CD4-positive, alpha-beta T cell treated with Interleukin-4 for 4 hours (primary cell): Measurements from ENCODE around the gene ASMT.
"Not testable (repeated sequence)": the region's sequence is repeated elsewhere in the genome, so short reads cannot be mapped to it uniquely, and the experiment has no call there.

Source experiments
- DNase-seq: peaks from one replicate; pipeline ENCODE4 v3.0.0-alpha.2; 2020

The ASMT gene

DNA sequence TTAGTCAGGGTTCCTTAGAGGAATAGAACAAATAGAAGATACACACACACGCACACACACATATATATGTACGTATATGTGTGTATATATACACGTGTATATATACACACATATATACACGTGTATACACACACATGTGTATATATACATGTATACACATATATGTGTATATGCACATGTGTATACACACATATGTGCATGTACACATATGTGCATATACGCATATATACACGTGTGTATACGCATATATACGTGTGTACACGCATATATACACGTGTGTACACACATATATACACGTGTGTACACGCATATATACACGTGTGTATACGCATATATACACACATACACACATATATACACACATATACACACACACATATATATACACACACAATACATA, 41.5 kb downstream of the ASMT start:
- no peak for DNase-seq

DNA sequence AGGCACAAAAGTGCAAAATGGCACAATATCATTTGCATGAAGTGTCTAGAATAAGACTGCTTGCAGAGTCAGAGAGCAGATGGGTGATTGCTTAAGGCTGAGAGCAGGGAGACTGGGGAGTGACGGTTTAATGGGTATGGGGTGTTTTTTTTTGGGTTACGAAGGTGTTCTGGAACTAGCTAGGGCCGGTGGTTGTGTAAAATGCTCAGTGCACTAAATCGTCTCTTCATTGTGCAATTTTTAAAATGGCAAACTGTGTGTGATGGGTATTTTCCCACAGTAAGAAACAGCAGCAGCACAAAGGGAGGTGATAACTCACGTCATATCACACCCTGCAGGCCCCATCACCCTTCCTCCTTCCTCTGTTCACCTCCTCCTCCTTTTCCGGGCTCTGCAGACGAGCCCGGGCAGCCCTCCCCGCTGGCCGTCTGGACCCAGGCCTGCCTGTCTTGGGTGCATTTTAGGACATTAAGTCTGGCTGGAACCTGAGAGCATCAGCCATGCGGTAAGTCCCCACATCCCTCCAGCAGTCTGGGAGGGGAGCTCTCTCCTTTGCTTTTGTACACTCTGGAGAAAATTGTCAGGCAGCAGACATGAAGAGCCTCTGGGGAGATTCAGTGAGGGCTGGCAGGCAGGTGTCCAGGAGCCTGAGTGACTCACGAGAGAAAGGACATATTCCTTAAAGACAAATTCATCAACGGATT, 42.7 kb downstream of the ASMT start:
- DNase-seq: peak; percentile 81

DNA sequence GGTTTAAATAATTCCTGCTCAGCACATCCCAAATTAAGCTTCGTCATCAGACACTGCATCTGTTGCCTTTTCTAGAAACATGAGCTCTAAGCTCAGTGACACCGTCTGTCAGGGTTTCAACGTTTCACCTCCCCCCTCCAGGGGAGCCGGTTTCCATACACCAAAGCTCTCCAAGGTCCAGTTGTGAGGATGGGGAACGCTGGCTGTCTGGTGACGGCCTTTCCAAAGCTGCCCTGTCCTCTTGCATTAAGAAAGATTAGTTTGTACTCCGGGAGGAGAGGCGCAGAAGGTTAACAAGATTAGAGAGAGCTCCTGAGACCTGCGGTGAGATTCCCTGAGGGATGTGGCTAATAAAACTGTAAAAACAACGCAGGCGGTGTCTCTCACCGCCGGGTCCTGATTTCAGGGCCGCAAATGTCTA, 43.2 kb downstream of the ASMT start:
- peak; percentile 1 for DNase-seq

DNA sequence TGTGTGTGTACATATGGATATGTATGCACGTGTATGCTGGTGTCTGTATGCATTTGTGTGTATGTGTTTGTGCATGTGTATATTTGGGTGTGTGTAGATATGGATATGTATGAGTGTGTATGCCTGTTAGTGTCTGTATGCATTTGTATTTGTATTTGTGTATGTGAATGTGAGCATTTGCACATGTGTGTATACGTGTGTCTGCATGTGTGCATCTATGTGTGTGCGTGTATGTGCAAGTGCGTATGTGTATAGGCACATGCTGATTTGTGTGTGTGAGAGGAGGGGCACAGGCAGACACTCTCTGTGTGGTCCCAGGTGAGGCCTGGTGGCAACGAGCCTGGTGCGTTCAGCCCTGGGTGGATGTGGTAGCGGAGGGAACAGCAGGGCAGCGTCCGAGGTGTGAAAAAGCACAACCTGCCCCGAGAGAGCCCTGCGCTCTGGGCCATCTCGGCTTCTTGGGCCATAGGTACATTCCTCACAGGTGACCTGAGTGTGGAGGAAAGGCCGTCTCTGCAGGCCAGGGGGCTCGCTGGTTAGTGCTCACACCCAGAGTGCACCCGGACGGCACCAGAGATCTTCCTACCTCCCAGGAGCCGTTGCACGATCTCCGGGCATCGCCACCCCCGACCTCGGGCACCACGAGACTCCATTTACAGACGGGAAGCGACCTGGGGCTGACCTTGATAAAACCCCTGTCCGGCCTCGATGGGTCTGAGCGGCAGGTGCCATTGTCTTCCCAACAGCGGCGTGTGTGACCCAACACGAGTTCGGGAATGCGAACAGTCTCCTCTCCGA, 45.0 kb downstream of the ASMT start:
- DNase-seq: no peak

DNA sequence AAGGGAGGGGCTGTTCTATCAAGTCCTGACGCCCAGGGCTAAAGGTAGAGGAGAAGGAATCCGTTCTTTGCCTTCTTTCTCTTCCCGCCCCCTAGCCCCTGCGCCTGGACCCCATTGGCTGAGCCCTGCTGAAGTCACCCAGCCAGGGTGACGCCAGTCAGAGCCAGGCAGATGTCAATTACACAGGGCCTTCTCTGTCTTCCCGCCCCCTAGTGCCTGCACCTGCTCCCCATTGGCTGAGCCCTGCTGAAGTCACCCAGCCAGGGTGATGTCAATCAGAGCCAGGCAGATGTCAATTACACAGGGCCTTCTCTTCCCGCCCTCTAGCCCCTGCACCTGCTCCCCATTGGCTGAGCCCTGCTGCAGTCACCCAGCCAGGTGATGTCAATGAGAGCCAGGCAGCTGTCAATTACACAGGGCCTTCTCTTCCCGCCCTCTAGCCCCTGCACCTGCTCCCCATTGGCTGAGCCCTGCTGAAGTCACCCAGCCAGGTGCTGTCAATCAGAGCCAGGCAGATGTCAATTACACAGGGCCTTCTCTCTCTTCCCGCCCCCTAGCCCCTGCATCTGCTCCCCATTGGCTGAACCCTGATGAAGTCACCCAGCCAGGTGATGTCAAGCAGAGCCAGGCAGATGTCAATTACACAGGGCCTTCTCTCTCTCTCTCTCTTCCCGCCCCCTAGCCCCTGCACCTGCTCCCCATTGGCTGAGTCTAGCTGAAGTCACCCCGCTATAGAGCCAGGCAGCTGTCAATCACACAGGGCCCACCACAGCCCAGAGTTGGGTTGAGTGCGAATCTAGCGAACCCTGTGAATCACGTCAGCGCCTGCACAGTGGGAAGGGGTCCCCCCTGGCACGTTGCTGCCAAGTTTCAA, 46.4 kb downstream of the ASMT start:
- DNase-seq: peak; percentile 98

DNA sequence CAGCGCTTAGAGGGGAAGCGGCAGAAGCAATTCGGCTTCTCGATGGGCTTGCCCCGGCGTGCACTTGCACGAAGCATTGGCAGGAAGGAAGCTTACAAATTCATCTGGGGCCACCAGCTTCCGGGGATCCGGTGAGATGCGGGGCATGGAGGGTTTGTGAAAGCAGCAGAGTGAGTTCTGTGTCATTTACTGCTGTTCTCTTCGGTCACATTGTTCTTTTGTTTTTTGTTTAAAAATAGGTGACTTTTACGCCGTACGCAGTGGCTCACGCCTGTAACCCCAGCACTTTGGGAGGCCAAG, 47.0 kb downstream of the ASMT start:
- no peak for DNase-seq

DNA sequence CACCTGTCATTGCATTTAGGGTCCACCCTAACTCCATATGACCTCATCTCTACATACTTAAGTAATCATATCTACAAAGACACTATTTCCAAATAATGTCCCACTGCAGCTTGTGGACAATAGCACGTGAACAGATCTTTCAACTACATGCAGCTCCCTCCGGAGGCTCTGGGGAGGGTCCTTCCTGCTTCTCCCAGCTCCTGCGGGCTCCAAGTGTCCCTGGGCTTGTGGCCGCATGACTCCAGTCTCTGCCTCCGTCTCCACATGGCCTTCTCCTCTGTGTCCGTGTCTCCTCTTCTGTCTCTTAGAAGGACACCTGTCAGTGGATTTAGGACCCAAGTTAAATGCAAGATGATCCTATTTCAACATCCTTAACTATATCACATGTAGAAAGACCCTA, 52.7 kb downstream of the ASMT start:
- DNase-seq: no peak

DNA sequence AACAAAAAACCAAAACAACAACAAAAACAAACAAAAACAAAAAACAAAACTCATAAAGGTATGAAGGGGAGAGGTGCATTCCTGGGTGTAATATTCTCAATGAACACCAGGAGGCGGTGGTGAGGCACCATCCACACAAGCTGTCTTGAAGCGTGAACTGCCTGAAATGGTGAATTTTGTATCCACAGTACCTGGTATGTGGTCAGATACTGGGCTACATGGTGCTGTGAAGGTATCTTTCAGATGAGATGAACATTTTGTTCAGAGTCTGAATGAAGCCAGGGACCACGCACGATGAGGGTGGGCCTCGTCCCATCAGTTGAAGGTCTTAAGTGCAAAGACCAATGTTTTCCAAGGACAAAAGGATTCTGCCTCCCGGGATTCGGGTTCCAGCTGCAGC, 58.5 kb downstream of the ASMT start:
- peak; percentile 46 for DNase-seq

DNA sequence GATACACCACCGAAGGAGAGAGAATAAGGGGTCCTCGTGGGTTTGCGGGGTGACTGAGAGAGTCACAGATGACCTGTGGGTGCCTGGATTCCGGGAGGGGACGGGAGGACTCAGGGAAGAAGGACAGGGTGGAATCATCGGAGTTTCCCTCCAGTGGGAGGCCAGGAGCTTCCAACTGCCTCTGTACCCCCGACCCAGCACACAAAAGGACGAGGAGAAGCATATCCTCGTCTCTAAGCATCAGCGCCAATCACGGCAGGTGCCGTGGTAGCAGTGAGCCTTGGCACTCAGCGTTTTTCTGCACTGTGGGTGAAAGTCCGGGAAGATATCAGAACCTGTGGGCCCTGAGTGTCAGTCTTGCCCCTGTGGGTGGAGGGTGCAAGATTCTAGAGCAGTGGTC, 62.0 kb downstream of the ASMT start:
- DNase-seq: no peak

DNA sequence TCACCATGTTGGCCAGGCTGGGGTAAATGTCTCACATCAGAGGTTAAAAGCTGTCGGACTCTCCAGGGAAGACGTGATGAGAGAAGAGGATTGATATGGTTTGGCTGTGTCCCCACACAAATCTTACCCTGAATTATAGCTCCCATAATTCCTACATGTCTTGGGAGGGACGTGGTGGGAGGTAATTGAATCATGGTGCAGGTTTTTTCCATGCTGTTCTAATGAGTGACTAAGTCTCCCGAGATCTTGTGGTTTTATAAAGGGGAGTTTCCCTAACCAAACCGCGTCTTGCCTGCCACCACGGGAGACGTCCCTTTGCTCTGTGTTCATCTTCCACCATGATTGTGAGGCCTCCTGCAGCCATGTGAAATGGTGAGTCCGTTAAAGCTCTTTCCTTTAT, 64.4 kb downstream of the ASMT start:
- peak; percentile 15 for DNase-seq

DNA sequence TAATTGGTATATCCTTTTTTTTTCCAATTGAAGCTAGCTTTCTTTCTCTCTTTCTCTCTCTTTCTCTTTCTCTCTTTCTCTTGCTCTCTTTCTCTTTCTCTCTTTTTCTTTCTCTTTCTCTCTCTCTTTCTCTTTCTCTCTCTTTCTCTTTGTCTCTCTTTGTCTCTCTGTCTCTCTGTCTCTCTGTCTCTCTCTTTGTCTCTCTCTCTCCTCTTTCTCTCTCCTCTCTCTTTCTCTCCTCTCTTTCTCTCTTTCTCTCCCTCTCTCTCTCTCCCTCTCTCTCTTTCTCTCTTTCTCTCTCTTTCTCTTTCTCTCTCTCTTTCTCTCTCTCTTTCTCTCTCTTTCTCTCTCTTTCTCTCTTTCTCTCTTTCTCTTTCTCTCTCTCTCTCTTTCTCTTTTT, 66.6 kb downstream of the ASMT start:
- DNase-seq: no peak

DNA sequence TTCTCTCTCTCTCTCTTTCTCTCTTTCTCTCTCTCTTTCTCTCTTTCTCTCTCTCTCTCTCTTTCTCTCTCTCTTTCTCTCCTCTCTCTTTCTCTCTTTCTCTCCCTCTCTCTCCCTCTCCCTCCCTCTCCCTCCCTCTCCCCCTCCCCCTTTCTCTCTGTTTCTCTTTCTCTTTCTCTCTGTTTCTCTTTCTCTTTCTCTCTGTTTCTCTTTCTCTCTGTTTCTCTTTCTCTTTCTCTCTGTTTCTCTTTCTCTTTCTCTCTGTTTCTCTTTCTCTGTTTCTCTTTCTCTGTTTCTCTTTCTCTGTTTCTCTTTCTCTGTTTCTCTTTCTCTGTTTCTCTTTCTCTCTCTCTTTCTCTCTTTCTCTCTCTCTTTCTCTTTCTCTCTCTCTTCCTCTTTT, 67.0 kb downstream of the ASMT start:
- not testable (repeated sequence) for DNase-seq

DNA sequence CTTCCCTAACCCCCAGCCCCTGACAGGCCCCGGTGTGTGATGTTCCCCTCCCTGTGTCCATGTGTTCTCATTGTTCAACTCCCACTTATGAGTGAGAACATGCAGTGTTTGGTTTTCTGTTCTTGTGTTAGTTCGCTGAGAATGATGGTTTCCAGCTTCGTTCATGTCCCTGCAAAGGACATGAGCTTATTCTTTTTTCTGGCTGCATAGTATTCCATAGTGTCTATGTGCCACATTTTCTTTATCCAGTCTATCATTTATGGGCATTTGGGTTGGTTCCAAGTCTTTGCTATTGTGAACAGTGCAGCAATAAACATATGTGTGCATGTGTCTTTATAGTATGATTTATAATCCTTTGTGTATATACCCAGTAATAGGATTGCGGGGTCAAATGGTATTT, 67.6 kb downstream of the ASMT start:
- DNase-seq: not testable (repeated sequence)

DNA sequence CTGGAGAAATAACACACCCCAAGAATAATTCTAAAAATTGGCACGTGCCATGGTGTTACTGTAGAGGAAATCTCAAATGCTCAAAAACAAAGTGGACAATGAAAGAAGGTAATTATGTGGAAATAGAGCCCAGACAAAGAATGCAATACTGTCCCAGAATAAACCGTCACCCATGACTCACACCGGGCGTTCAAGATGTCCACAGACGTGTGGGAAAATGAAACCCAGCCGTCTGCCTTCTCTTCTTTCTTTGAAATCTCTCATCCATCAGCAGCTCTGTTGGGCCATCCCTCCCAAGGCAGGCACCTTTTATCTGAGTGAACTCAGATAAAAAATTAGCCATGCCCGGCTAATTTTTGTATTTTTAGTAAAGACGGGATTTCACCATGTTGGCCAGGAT, 70.0 kb downstream of the ASMT start:
- DNase-seq: not testable (repeated sequence)

DNA sequence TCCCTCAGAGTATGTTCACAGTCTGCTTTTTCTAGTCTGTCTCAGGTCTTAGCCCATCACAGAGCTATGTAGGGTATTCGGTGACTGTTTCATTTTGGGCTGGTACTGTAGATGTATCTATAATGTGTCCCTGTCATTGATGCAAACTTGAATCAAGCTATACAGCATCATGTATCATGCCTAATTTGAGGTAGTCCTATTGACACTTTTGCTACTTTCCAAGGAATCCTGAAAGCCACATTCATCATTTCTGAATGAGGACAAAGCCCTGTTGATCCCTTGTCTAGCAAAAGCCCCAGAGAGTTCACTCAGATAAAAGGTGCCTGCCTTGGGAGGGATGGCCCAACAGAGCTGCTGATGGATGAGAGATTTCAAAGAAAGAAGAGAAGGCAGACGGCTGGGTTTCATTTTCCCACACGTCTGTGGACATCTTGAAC, 70.6 kb downstream of the ASMT start:
- DNase-seq: not testable (repeated sequence)

DNA sequence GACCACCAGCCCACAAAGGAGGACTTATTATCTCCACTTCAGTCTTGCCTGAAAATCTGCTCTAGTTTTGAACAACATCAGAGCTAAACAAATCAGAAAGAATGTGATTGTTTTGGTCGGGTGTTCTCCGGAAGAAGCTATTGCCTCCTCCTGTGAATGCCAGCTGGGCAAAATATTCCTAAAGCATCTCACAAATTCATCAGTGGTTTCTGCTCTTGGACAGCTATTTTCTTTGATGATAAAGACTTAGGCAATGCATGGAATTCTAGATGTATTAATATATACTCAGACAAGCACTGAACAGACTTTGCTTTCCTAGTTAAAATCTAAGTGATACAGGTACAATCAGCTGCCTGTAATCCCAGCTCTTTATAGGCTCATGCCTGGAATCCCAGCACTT, 71.8 kb downstream of the ASMT start:
- no peak for DNase-seq
